ENCODE results near the gene CBLB.

CBLB gene

DNA sequence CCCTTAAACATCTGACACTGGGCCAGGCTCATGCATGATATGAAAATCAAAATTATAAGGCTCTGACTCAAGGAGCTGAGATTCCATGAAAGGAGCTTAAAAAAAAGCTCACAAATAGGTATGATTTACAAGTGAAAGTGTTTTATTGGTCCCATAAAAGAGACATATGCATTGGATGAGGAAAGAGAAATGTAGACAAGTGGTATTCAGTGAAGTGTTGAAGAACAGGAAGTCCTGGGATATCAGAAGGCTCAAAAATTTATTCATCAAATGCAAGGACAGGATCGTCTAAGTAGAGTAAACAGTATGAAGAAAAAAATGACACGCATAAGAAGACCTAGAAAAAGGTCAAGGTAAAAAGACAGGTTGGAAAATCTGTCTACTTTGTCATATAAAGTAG is 188.9 kb downstream of the CBLB start:
- DNase-seq: no peak

DNA sequence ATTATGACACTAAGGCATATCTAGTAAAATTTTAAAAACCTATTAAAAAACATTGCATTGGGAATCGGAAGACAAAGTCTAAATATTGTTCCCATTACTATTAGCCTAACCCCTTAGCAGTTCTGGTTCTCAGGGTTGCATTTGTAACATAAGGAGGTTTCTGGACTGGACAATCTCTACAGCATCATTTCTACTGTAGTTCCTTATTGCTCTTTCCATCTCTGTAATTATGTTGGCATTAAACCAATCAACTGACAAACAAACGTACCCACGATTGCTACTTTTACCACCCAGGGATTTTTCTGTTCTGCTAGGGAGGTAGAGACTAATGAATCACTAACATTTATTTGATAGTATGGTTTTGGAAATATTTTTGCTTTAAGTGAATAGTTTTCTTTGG is 190.8 kb downstream of the CBLB start:
- DNase-seq: no peak

- no peak for DNase-seq
Measured at GRCh38 chr3:105676621-105677300, 192.1 kb downstream of the CBLB start.

GRCh38 chr3:105674437-105675065 is 194.3 kb downstream of the CBLB start:
- DNase-seq: no peak

DNA sequence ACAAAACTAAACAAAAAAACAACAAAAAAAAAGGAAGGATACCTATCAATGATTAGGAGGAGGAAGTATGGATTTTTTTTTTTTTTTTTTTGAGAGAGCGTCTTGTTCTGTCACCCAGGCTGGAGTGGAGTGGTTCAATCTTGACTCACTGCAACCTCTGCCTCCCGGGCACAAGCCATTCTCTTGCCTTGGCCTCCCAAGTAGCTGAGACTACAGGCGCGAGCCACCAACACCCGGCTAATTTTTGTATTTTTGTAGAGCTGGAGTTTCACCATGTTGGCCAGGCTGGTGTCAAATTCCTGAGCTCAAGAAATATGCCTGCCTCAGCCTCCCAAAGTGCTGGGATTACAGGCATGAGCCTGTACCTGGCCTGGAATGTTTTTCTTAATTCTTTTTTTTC is 195.8 kb downstream of the CBLB start:
- no peak for DNase-seq

GRCh38 chr3:105662306-105662705 is 206.5 kb downstream of the CBLB start:
- peak; percentile 69 for DNase-seq

- DNase-seq: no peak
Measured at GRCh38 chr3:105661461-105661860, 207.4 kb downstream of the CBLB start.

DNA sequence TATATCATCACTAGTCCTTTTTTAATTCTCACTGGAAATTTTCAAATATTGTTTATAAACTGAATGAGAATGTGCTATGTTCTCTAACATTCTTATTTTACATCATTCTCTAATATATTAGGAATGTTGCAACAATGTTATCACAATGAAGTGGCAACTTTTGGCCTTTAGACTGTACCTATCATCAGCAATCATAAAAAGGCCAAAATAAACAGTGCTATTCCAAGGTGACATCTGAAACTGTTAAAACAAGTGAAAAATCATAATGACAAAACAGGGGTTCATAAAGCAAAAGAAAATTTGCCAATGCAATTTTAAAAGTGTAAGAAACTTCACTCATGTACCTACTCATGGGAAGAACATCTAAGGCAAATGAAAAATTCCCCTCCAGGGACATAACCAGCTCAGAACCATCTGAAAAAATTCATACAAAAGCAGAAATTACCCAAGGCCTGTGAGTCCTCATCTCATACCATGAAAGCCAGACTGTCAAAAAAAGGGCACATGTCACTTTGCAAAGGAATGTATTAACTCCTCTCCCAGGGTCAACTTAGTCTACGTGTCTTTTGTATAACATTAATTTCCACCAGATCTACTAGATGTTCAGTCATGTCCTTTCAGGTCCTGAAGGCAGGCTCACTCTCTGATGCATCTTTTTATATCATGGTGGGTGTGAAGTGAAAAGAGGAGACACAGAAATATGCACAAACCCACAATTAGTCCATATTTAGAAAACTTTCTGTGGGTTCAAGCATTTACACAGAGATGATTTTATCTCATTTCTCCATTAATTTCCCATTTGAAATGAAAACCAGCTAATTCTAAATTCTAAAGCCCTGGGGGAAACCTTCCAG is 211.9 kb downstream of the CBLB start:
- DNase-seq: peak; percentile 83

DNA sequence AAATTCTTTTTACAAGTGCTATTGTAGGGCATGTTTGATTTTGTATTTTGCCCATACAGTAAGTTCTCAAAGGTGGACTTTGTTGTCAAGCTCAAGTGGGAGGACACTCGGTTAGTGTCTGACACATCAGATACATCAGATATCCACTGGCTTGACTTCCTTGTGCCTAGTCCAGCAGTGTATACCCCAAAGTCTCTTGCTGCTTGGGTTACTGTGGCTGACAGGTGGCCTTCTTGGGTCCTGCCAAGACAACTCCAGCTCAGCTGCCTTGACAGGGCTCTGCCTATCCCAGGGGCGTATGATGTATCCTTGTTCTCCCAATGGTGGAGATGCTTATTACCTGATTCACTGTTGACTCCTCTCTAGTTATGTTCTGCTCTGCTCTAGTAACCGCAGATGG is 214.9 kb downstream of the CBLB start:
- no peak for DNase-seq

GRCh38 chr3:105653166-105653565 is 215.6 kb downstream of the CBLB start:
- no peak for DNase-seq

DNA sequence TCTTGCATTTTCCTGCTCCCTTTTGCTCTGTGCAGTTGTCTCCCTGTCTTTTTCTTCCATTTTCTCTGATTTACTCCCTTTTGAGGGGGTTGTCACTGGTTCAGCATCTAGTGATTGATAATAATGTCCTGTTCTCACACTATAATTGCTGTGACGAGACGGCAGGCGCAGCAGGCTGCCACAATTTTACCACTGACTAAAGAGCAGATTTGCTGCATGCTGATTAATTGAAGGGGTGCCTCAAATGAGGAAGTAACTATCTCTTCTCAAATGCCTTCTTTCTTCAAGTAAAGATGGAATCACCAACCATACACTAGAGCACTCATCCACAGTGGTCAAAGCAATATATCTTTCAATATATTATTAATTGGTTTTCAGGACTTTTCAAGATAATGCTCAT is 219.3 kb downstream of the CBLB start:
- DNase-seq: no peak

DNA sequence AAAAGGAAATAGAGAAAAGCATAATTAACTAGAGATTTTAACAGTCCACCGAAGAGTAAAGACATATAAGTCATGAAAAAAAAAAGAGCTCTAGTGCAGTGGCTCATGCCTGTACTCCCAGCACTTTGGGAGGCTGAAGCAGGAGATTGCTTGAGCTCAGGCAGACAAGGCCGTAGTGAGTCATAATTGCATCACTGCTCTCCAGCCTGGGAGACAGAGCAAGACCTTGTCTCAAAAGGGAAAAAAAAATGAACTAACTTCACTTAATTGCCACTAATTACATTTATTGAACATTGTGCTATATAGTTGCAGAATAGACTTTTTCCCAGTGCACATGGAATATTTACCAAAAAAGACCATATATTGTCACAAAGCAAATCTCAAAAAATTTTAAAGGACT is 221.8 kb downstream of the CBLB start:
- peak; percentile 94 for DNase-seq

DNA sequence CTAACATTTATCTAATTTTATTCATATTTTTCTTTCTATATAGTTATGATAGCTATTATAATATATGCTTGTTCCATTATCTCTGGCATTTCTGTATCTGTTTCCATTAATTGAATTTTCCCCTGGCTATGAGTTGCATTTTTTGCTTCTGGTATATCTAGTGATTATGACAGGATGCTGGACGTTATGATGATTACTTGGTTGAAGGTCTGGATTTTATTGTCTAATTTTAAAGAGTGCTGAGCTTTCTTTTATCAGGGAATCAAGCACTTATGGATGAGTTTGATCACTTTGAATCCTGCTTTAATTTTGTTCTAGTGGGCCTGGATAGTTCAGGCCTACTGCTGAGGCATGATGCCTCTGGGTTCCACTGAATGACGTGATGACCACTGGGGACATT is 229.7 kb downstream of the CBLB start:
- DNase-seq: no peak

DNA sequence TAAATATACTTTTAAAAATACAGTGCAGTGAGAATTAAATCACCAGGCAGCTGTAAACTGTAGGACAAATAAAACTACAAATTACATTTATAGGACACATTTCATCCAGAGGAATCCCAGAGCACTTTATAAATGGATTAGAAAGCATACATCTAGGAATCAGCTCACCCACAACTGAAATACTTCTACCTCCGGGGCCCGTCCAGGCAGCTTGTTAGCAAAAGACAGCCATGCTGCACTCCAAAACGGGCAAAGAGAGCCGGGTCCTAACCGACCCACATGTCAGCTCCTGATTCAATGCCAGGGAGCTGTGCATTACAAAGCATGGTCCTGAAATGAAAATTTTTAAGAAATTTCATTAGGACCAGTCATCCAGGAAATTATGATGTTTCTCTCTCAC is 234.1 kb downstream of the CBLB start:
- DNase-seq: no peak

DNA sequence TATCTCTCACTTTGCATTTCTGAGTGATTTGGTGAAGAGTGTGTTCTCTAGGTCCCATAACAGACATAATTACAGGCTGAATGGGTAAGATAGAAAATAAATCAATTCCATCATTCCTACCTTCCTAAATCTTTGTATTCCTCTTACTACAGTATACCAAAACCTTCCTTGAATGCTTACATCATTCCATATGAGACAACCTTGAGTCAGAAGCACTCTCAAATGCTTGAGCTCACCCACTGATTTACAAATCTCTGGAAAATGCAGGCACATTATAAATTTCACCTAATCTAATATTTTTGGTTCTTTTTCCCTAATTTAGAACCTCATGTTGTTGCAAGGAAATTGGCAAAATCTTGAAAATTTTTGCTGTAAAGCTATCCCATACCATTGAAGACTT is 239.1 kb downstream of the CBLB start:
- no peak for DNase-seq

GRCh38 chr3:105626739-105627138 is 242.1 kb downstream of the CBLB start:
- DNase-seq: no peak

GRCh38 chr3:105622169-105622568 is 246.6 kb downstream of the CBLB start:
- DNase-seq: no peak

DNA sequence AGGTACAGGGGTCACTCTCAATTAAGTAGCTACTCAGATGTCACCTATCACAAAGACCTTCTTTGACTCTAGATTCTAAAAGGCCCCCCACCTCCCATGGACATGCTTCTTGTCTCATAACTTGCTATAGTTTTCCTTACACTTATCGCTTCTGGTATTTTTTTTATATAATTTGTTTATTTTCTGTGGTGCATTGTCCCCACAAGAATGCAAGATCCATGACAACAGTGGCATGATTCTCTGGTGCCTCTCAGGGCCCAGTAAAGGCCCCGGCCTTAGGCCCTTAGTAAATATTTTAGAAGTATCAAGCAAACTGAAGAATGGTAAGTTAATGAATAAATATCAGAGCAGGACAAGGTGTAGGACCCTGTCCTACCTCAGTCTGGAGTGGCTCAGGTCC is 248.6 kb downstream of the CBLB start:
- DNase-seq: no peak

DNA sequence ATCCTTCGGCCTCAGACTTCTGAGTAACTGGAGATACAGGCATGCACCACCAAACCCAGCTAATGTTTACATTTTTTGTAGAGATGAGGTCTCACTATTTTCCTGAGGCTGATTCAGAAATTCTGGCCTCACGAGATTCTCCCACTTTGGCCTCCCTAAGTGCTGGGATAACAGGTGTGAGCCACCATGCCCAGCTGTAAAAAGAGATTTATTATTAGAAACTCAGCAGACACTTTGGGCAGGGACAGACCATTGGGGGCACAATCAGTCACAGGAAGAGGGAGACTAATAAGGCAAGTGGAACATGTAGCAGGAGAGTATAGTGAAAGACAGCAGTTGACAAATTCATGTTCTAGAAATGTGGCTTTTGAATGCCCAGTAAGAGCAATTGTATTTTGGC is 249.2 kb downstream of the CBLB start:
- DNase-seq: no peak

DNA sequence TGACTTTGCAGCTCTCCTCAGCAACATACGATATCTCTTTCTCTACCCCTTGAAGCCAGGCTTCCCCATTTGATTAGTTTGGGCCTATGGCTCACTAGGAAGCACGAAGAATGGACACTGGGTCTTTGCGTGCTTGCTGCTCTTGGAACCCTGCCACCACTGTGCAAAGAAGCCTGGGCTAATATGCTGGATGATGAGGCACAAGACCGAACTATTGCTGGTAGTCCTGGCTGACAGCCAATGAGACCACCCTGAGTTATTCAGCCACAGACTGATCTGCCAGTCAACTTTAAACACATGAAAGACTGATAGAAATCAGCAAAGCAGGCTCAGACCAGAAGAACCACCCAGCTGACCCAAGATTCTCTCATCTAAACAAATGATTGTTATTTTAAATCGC is 250.3 kb downstream of the CBLB start:
- DNase-seq: no peak

- DNase-seq: no peak
Measured at GRCh38 chr3:105616374-105617121, 252.3 kb downstream of the CBLB start.

GRCh38 chr3:105615814-105616213 is 253.0 kb downstream of the CBLB start:
- no peak for DNase-seq
